ENCODE measurements around the gene NKTR.

- TF ChIP-seq CTCF (IDR thresholded peaks at IDR 0.05) = no peak
- no peak for TF ChIP-seq NFATC4 (CRISPR knock-in tag; IDR thresholded peaks at IDR 0.05)
- TF ChIP-seq GRHL2 (CRISPR knock-in tag; IDR thresholded peaks at IDR 0.05; ENCODE audit: insufficient replicate concordance, severe bottlenecking) = no peak
- TF ChIP-seq NR2C2 (CRISPR knock-in tag; IDR thresholded peaks at IDR 0.05) = no peak
- no peak for TF ChIP-seq RELA (CRISPR knock-in tag; IDR thresholded peaks at IDR 0.05; ENCODE audit: borderline replicate concordance)
- TF ChIP-seq ZNF263 (CRISPR knock-in tag; IDR thresholded peaks at IDR 0.05; ENCODE audit: low read depth) = no peak
- TF ChIP-seq ZNF219 (CRISPR knock-in tag; IDR thresholded peaks at IDR 0.05; ENCODE audit: borderline replicate concordance) = no peak
- TF ChIP-seq PRRX2 (CRISPR knock-in tag; IDR thresholded peaks at IDR 0.05) = no peak
- TF ChIP-seq MYBL2 (CRISPR knock-in tag; IDR thresholded peaks at IDR 0.05) = no peak
These were observed 82.0 kb downstream of the NKTR start for GRCh38 chr3:42682301-42683070.
